GM18498 (cell line): ENCODE results near the gene C2CD4B.

ENCODE experiments used
- ATAC-seq: cut with Tn5 transposase; IDR thresholded peaks from one replicate; pipeline ENCODE4 v1.9.1; 2021; ENCODE audit warnings: mild to moderate bottlenecking, moderate library complexity; ENCODE audit not compliant: unreplicated experiment

C2CD4B gene

GRCh38 chr15:62165104-62165792, at the start of gene C2CD4B:
Gene C2CD4B, minus strand, starts transcription at chr15:62165285. Its CDS starts 301 bp downstream, at chr15:62164984.
- no peak for ATAC-seq

GRCh38 chr15:62212741-62213140, 47.7 kb upstream of the C2CD4B start:
- no peak for ATAC-seq

- no peak for ATAC-seq
Measured at GRCh38 chr15:62211348-62211747, 46.3 kb upstream of the C2CD4B start.

- ATAC-seq: no peak
Measured at GRCh38 chr15:62209821-62210220, 44.7 kb upstream of the C2CD4B start.

- no peak for ATAC-seq
Measured at GRCh38 chr15:62209322-62209721, 44.2 kb upstream of the C2CD4B start.

GRCh38 chr15:62208884-62209283, 43.8 kb upstream of the C2CD4B start:
- no peak for ATAC-seq

GRCh38 chr15:62208367-62208766, 43.3 kb upstream of the C2CD4B start:
- ATAC-seq: no peak

- no peak for ATAC-seq
Measured at GRCh38 chr15:62190675-62191074, 25.6 kb upstream of the C2CD4B start.

- no peak for ATAC-seq
Measured at GRCh38 chr15:62190274-62190673, 25.2 kb upstream of the C2CD4B start.

- ATAC-seq: no peak
Measured at GRCh38 chr15:62188744-62189143, 23.7 kb upstream of the C2CD4B start.

- no peak for ATAC-seq
Measured at GRCh38 chr15:62187910-62188309, 22.8 kb upstream of the C2CD4B start.

- ATAC-seq: no peak
Measured at GRCh38 chr15:62187425-62187824, 22.3 kb upstream of the C2CD4B start.

GRCh38 chr15:62186578-62186977, 21.5 kb upstream of the C2CD4B start:
- no peak for ATAC-seq

GRCh38 chr15:62183130-62183529, 18.0 kb upstream of the C2CD4B start:
- ATAC-seq: no peak

- ATAC-seq: no peak
Measured at GRCh38 chr15:62173215-62173614, 8.1 kb upstream of the C2CD4B start.

- no peak for ATAC-seq
Measured at GRCh38 chr15:62171882-62172281, 6.8 kb upstream of the C2CD4B start.

GRCh38 chr15:62165793-62166375, 799 bp upstream of the C2CD4B start:
- no peak for ATAC-seq

- no peak for ATAC-seq
Measured at GRCh38 chr15:62164396-62165103, 535 bp downstream of the C2CD4B start.

GRCh38 chr15:62164014-62164395, 1.1 kb downstream of the C2CD4B start:
- ATAC-seq: no peak

- ATAC-seq: no peak
Measured at GRCh38 chr15:62163397-62164013, 1.6 kb downstream of the C2CD4B start.

- ATAC-seq: no peak
Measured at GRCh38 chr15:62153228-62153627, 11.9 kb downstream of the C2CD4B start.

GRCh38 chr15:62150445-62150844, 14.6 kb downstream of the C2CD4B start:
- ATAC-seq: no peak
